H9 (cell line): ENCODE results near the gene RCAN1. TPM values are rescaled to one million over a fixed set of nuclear protein-coding genes. Genes with fewer than 3 reads are reported as not detected.

ENCODE experiments used
- DNase-seq: peaks from one replicate; pipeline ENCODE4 v3.0.0-alpha.2; 2017
- H2AFZ ChIP-seq: one replicate; pipeline ENCODE4 v1.6.1; 2013; ENCODE audit warnings: mild to moderate bottlenecking, low read length, control low read depth, moderate library complexity
- H2AK5ac ChIP-seq: 2 replicates; pipeline ENCODE4 v1.6.1; 2013; ENCODE audit warnings: low read length, control low read depth, mixed read lengths; ENCODE audit not compliant: insufficient read length
- H2BK120ac ChIP-seq: one replicate; pipeline ENCODE4 v1.6.1; 2013; ENCODE audit warnings: low read depth, mild to moderate bottlenecking, low read length, control low read depth, inconsistent platforms; ENCODE audit not compliant: poor library complexity, severe bottlenecking
- H2BK12ac ChIP-seq: 2 replicates; pipeline ENCODE4 v1.6.1; 2013; ENCODE audit warnings: low read length, control low read depth, mixed read lengths, low read depth; ENCODE audit not compliant: insufficient read length
- H2BK15ac ChIP-seq: 2 replicates; pipeline ENCODE4 v1.6.1; 2013; ENCODE audit warnings: low read depth, low read length, control low read depth
- H2BK20ac ChIP-seq: one replicate; pipeline ENCODE4 v1.6.1; 2013; ENCODE audit warnings: low read depth, mild to moderate bottlenecking, low read length, control low read depth, inconsistent platforms; ENCODE audit not compliant: poor library complexity, severe bottlenecking
- H2BK5ac ChIP-seq: 2 replicates; pipeline ENCODE4 v1.6.1; 2013; ENCODE audit warnings: low read length, control low read depth, mixed read lengths; ENCODE audit not compliant: insufficient read length
- H3K14ac ChIP-seq: 2 replicates; pipeline ENCODE4 v1.6.1; 2013; ENCODE audit warnings: low read length, control low read depth; ENCODE audit not compliant: insufficient read depth
- H3K18ac ChIP-seq: 2 replicates; pipeline ENCODE4 v1.6.1; 2013; ENCODE audit warnings: low read depth, mild to moderate bottlenecking, mixed read lengths, low read length, control low read depth; ENCODE audit not compliant: insufficient read length
- H3K23ac ChIP-seq: 2 replicates; pipeline ENCODE4 v1.6.1; 2013; ENCODE audit warnings: low read length, control low read depth, mixed read lengths, low read depth; ENCODE audit not compliant: insufficient read length
- H3K23me2 ChIP-seq: 2 replicates; pipeline ENCODE4 v1.6.1; 2013; ENCODE audit warnings: low read depth, mild to moderate bottlenecking, mixed read lengths, low read length, control low read depth; ENCODE audit not compliant: insufficient read length, poor library complexity, severe bottlenecking
- H3K27ac ChIP-seq: 2 replicates; pipeline ENCODE4 v1.5.1; 2013; ENCODE audit warnings: low read length, control low read depth, mixed read lengths, low read depth; ENCODE audit not compliant: insufficient read length
- H3K27me3 ChIP-seq: 2 replicates; pipeline ENCODE4 v1.6.1; 2013; ENCODE audit warnings: low read length, control low read depth, inconsistent platforms; ENCODE audit not compliant: insufficient read depth
- H3K4ac ChIP-seq: 2 replicates; pipeline ENCODE4 v1.6.1; 2013; ENCODE audit warnings: low read depth, mild to moderate bottlenecking, control low read depth, inconsistent platforms, low read length, moderate library complexity
- H3K4me1 ChIP-seq: 2 replicates; pipeline ENCODE4 v1.6.1; 2013; ENCODE audit warnings: low read length, control low read depth, inconsistent platforms; ENCODE audit not compliant: insufficient read depth
- H3K4me2 ChIP-seq: 2 replicates; pipeline ENCODE4 v1.6.1; 2013; ENCODE audit warnings: low read length, control low read depth, mixed read lengths; ENCODE audit not compliant: insufficient read length, insufficient read depth
- H3K56ac ChIP-seq: 2 replicates; pipeline ENCODE4 v1.6.1; 2013; ENCODE audit warnings: low read depth, mild to moderate bottlenecking, mixed read lengths, low read length, control low read depth; ENCODE audit not compliant: insufficient read length
- H3K79me1 ChIP-seq: 2 replicates; pipeline ENCODE4 v1.6.1; 2013; ENCODE audit warnings: low read depth, mild to moderate bottlenecking, moderate library complexity, low read length, control low read depth, inconsistent platforms; ENCODE audit not compliant: insufficient read depth, poor library complexity, severe bottlenecking
- H3K79me2 ChIP-seq: 2 replicates; pipeline ENCODE4 v1.6.1; 2013; ENCODE audit warnings: low read length, control low read depth, inconsistent platforms; ENCODE audit not compliant: insufficient read depth
- H3K9ac ChIP-seq: 2 replicates; pipeline ENCODE4 v1.6.1; 2013; ENCODE audit warnings: low read length, control low read depth, mixed read lengths; ENCODE audit not compliant: insufficient read length; ENCODE audit errors: extremely low read depth
- H3K9me3 ChIP-seq: one replicate; pipeline ENCODE4 v1.6.1; 2013; ENCODE audit warnings: low read depth, low read length, inconsistent platforms; ENCODE audit not compliant: control insufficient read depth
- H3T11ph ChIP-seq: one replicate; pipeline ENCODE4 v1.6.1; 2013; ENCODE audit warnings: mild to moderate bottlenecking, low read length, control low read depth, inconsistent platforms
- H4K20me1 ChIP-seq: one replicate; pipeline ENCODE4 v1.6.1; 2013; ENCODE audit not compliant: control insufficient read depth, insufficient read length, insufficient read depth
- H4K5ac ChIP-seq: 2 replicates; pipeline ENCODE4 v1.6.1; 2013; ENCODE audit warnings: low read depth, mild to moderate bottlenecking, mixed read lengths, low read length, control low read depth; ENCODE audit not compliant: insufficient read length
- H4K8ac ChIP-seq: replicated peaks from 2 replicates; pipeline ENCODE4 v1.6.1; 2013; ENCODE audit warnings: low read length, control low read depth, mixed read lengths, low read depth; ENCODE audit not compliant: insufficient read length
- H4K91ac ChIP-seq: 2 replicates; pipeline ENCODE4 v1.6.1; 2013; ENCODE audit warnings: low read depth, mild to moderate bottlenecking, moderate library complexity, mixed read lengths, low read length, control low read depth; ENCODE audit not compliant: insufficient read length
- H3K27ac Mint-ChIP-seq, 3 experiments: 2 replicates in 2 of 3; 3 replicates in 1 of 3; pipeline ENCODE4 v1.8.0; 2020 to 2021; ENCODE audit warnings: mixed read lengths in 3 of 3, mild to moderate bottlenecking in 1 of 3, moderate library complexity in 1 of 3
- H3K27me3 Mint-ChIP-seq: 2 replicates; pipeline ENCODE4 v1.8.0; 2021; ENCODE audit warnings: low read depth, mild to moderate bottlenecking, moderate library complexity, mixed read lengths
- H3K36me3 Mint-ChIP-seq, 3 experiments: 2 replicates in 2 of 3; 3 replicates in 1 of 3; pipeline ENCODE4 v1.8.0; 2020 to 2021; ENCODE audit warnings: low read depth in 3 of 3, mixed read lengths in 3 of 3; ENCODE audit not compliant: insufficient read depth in 1 of 3
- H3K4me1 Mint-ChIP-seq, 2 experiments: 2 replicates each; pipeline ENCODE4 v1.8.0; 2020; ENCODE audit warnings: mixed read lengths in 2 of 2
- H3K4me3 Mint-ChIP-seq, 2 experiments: 2 replicates in 1 of 2; 3 replicates in 1 of 2; pipeline ENCODE4 v1.8.0; 2020 to 2021; ENCODE audit warnings: mild to moderate bottlenecking in 2 of 2, mixed read lengths in 2 of 2, moderate library complexity in 1 of 2
- H3K9me3 Mint-ChIP-seq, 2 experiments: 2 replicates in 1 of 2; 3 replicates in 1 of 2; pipeline ENCODE4 v1.8.0; 2020; ENCODE audit warnings: mild to moderate bottlenecking in 2 of 2, mixed read lengths in 2 of 2, moderate library complexity in 1 of 2
- CTCF ChIP-seq: fragments of 200-600 bp; sonication (generic); conservative IDR thresholded peaks from 3 replicates; pipeline ENCODE4 v1.8.0; 2021; ENCODE audit warnings: antibody characterized with exemption, mild to moderate bottlenecking
- WGBS: extraction: QIAGEN DNeasy Blood & Tissue Kit; methylation state at CpG from one replicate; pipeline ENCODE4 v1.1.7; 2013; ENCODE audit warnings: missing lambda C conversion rate, low lambda C conversion rate, mixed read lengths; ENCODE audit not compliant: insufficient read length; ENCODE audit errors: extremely low coverage; 5-methylcytosine and 5-hydroxymethylcytosine counted together
- total RNA-seq: library from RNA; stranded (reverse); gene quantifications from 2 replicates; pipeline ENCODE4 v1.2.1, GENCODE V29; 2021

Gene RCAN1
- total RNA-seq, 1 experiment from 2014 or later = 7.0 TPM

- H3K27me3 Mint-ChIP-seq = no peaks in the 10 kb centered on the region; the same call in 1 of the 2 replicates
- H3K14ac ChIP-seq = no peak overlapping the region
- H3K27me3 ChIP-seq = no peaks in the 10 kb centered on the region; the same call in 1 of the 2 replicates
- H2BK120ac ChIP-seq = no peak overlapping the region
- H2BK20ac ChIP-seq = no peak overlapping the region
- H3K4me3 Mint-ChIP-seq = no peak overlapping the region
- TF ChIP-seq CTCF = no peak
- no peak overlapping the region for H3K56ac ChIP-seq
- DNase-seq = no peak
- H4K5ac ChIP-seq = no peak overlapping the region
- H2BK12ac ChIP-seq = no peak overlapping the region
- H3K79me1 ChIP-seq = no peaks in the 10 kb centered on the region
- no peak overlapping the region for H2AFZ ChIP-seq
- H3K4me1 ChIP-seq = no peaks in the 10 kb centered on the region
- H2BK15ac ChIP-seq = no peak overlapping the region
- H3K9me3 ChIP-seq = no peaks in the 10 kb centered on the region
- no CpG with 5 or more reads among the region's 7 CpGs for WGBS
- no peak overlapping the region for H3K4ac ChIP-seq
- no peak overlapping the region for H3K23ac ChIP-seq
- H3T11ph ChIP-seq = no peak overlapping the region
- H2AK5ac ChIP-seq = no peak overlapping the region
- no peak overlapping the region for H3K27ac ChIP-seq
- no peaks in the 10 kb centered on the region for H3K79me2 ChIP-seq
- no peaks in the 10 kb centered on the region for H3K9me3 Mint-ChIP-seq
- H3K36me3 Mint-ChIP-seq = no peaks in the 10 kb centered on the region
- H4K8ac ChIP-seq = no peak overlapping the region
- H3K27ac Mint-ChIP-seq = 0 out of 7 replicates have a peak overlapping the region, but pooled peaks of 1 of the 3 experiments have one; percentile 55
- no peak overlapping the region for H3K18ac ChIP-seq
- no peak overlapping the region for H3K4me2 ChIP-seq
- H2BK5ac ChIP-seq = no peak overlapping the region
- H4K20me1 ChIP-seq = no peaks in the 10 kb centered on the region
- H3K23me2 ChIP-seq = no peaks in the 10 kb centered on the region
- no peak overlapping the region for H4K91ac ChIP-seq
- H3K4me1 Mint-ChIP-seq = peaks cover 5 to 8% of the 10 kb centered on the region in 2 experiments; a peak in 3 of 4 replicates
- no peak overlapping the region for H3K9ac ChIP-seq
These were observed 53.1 kb downstream of the RCAN1 start for GRCh38 chr21:34561806-34562205.
